Breast epithelium (tissue), 3 donors: ENCODE data around the gene HOXC11.

Experiments
- POLR2A ChIP-seq: fragments of 450-650 bp; IDR thresholded peaks from one replicate; pipeline ENCODE4 v1.6.1; 2016; ENCODE audit warnings: antibody characterized with exemption, mild to moderate bottlenecking, moderate library complexity
- TF ChIP-seq, protein P1 (sequence below), 3 donors: fragments of 450-650 bp; IDR thresholded peaks; one replicate each; pipeline ENCODE4 v1.5.1; 2016 to 2017; ENCODE audit warnings: antibody characterized with exemption in 3 of 3, mild to moderate bottlenecking in 3 of 3, moderate library complexity in 3 of 3

- TF ChIP-seq, protein P1, sequence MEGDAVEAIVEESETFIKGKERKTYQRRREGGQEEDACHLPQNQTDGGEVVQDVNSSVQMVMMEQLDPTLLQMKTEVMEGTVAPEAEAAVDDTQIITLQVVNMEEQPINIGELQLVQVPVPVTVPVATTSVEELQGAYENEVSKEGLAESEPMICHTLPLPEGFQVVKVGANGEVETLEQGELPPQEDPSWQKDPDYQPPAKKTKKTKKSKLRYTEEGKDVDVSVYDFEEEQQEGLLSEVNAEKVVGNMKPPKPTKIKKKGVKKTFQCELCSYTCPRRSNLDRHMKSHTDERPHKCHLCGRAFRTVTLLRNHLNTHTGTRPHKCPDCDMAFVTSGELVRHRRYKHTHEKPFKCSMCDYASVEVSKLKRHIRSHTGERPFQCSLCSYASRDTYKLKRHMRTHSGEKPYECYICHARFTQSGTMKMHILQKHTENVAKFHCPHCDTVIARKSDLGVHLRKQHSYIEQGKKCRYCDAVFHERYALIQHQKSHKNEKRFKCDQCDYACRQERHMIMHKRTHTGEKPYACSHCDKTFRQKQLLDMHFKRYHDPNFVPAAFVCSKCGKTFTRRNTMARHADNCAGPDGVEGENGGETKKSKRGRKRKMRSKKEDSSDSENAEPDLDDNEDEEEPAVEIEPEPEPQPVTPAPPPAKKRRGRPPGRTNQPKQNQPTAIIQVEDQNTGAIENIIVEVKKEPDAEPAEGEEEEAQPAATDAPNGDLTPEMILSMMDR (IDR thresholded peaks at IDR 0.05), result no peak
- no peak for TF ChIP-seq POLR2A
Observed at GRCh38 chr12:53939141-53940108, 33.5 kb upstream of the HOXC11 start.
